ENCODE results near the gene OR52L1.

OR52L1 gene

GRCh38 chr11:5940748-5941147 lies 46.0 kb downstream of the OR52L1 start:
- no peak for DNase-seq (ENCODE audit: low read depth in 3 of 3)

GRCh38 chr11:5938603-5938965 lies 48.2 kb downstream of the OR52L1 start:
- no peak for DNase-seq (ENCODE audit: low read depth in 3 of 3)

- DNase-seq (ENCODE audit: low read depth in 3 of 3): no peak
Observed at GRCh38 chr11:5937868-5938602, 48.8 kb downstream of the OR52L1 start.
